Measurements from ENCODE around the gene TRAF5.
"Not testable (repeated sequence)": the region's sequence is repeated elsewhere in the genome, so short reads cannot be mapped to it uniquely, and the experiment has no call there.

The TRAF5 gene

DNA sequence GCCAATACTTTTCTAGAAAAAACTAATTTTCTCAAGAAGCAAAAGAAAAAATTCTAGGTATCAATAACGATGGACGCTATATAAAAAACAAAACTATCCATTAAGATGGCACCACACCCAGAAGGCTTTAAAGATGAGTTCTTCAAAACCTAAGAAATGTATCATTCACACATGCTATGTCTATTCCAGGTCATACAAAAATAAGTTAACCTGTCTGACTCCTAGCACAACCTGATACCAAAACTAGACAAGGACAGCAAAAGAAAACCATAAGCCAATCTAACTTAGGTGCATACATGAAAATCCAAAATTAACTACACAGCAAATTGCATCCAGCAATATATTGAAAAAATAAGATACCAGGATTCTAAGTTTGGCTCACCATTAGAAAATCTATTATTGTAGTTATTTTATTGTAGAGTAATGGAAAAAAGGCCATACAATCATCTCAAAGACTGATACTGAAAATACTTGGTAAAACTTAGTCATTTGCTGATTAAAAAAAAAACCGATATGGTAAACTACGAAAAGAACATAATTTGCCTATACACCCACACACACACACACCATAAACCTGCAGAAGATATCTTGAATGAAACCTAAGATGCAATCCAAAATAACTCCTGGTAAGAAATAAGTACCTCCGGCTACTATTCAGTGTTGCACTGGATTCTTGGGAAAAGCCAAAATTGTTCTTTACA lies 55.0 kb downstream of the TRAF5 start:
- no peak for FAIRE-seq

- no peak for FAIRE-seq
These were observed 55.6 kb downstream of the TRAF5 start for GRCh38 chr1:211382182-211382713.

- no peak for FAIRE-seq
These were observed 56.3 kb downstream of the TRAF5 start for GRCh38 chr1:211382714-211383480.

- FAIRE-seq = no peak
These were observed 57.9 kb downstream of the TRAF5 start for GRCh38 chr1:211384524-211384923.

- no peak for FAIRE-seq
These were observed 60.3 kb downstream of the TRAF5 start for GRCh38 chr1:211386921-211387320.

DNA sequence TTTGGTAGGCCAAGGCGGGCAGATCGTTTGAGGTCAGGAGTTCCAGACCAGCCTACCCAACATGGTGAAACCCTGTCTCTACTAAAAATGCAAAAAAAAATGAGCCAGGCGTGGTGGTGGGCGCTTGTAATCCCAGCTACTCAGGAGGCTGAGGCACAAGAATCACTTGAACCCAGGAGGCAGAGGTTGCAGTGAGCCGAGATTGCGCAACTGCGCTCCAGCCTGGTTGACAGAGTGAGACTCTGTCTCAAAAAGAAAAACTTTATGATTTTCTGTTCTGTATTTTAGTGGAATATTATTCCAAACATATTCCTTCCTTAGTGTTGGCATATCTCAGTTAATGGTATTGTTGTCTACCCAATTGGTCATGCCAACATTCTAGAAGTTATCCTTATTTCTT lies 64.2 kb downstream of the TRAF5 start:
- FAIRE-seq = not testable (repeated sequence)

GRCh38 chr1:211393203-211393602 lies 66.6 kb downstream of the TRAF5 start:
- no peak for FAIRE-seq

DNA sequence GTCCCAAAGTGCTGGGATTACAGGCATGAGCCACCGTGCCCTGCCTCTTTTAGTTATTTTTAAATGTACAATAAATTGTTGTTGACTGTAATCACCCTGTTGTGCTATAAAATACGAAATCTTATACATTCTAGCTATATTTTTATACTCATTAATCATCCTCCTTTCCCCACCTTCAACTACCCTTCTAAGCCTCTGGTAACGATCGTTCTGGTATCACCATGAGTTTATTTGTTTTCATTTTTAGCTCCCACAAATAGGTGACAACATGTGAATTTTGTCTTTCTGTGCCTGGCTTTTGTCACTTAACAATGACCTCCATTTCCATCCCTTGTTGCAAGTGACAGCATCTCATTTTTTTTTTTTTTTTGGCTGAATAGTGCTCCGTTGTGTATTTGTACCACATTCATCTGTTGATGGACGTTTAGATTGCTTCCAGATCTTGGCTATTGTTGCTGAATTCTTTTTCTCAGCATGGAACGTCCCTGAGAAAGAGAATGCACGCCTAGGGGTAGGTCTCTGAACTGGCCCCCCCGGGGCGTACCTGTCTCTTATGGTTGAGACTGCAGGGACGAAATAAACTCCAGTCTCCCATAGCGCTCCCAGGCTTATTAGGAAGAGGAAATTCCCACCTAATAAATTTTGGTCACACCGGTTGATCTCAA lies 71.8 kb downstream of the TRAF5 start:
- FAIRE-seq = not testable (repeated sequence)

DNA sequence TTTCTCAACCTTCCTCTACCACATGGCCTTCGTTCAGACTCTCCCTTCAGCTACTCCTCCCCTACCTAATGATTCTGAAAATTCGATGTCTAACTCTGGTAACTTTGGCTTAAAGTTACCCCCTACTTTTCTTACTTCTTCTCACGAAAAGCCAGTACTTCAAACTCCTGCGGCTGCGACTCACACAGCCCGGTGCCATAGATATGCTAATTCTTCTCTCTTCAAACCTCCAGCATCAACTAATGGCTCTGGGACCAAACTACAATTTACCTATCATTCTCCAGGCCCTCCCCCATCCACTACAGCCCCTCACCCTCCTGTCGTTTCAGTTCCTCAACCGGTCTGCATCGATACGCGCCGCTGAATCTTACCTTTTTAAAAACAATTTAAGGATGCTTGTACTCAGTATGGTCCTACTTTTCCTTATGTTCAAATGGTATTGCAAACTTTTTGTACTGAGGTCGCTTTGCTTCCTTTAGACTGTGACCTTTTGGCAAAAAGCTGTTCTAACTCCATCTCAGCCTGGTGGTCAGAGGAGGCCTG lies 73.3 kb downstream of the TRAF5 start:
- FAIRE-seq = not testable (repeated sequence)

DNA sequence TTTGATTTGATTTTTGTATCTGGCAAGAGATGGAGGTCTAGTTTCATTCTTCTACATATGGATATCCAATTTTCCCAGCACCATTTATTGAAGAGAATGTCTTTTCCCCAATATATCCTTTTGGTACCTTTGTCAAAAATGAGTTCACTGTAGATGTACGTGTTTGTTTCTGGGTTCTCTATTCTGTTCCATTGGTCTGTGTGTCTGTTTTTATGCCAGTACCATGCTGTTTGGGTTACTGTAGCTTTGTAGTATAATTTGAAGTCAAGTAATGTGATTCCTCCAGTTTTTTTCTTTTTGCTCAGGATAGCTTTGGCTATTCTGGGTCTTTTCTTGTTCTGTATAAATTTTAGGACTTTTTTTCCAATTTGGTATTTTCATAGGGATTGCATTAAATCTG lies 75.1 kb downstream of the TRAF5 start:
- not testable (repeated sequence) for FAIRE-seq

DNA sequence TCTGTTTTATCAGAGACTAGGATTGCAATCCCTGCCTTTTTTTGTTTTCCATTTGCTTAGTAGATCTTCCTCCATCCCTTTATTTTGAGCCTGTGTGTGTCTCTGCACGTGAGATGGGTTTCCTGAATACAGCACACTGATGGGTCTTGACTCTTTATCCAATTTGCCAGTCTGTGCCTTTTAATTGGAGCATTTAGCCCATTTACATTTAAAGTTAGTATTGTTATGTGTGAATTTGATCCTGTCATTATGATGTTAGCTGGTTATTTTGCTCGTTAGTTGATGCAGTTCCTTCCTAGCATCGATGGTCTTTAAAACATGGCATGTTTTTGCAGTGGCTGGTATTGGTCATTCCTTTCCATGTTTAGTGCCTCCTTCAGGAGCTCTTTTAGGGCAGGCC lies 79.5 kb downstream of the TRAF5 start:
- FAIRE-seq = not testable (repeated sequence)

DNA sequence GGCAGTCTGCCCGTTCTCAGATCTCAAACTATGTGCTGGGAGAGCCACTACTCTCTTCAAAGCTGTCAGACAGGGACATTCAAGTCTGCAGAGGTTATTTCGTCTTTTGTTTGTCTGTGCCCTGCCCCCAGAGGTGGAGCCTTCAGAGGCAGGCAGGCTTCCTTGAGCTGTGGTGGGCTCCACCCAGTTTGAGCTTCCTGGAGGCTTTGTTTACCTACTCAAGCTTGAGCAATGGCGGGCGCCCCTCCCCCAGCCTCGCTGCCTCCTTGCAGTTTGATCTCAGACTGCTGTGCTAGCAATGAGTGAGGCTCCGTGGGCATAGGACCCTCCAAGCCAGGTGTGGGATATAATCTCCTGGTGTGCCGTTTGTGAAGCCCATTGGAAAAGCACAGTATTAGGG lies 81.1 kb downstream of the TRAF5 start:
- not testable (repeated sequence) for FAIRE-seq

DNA sequence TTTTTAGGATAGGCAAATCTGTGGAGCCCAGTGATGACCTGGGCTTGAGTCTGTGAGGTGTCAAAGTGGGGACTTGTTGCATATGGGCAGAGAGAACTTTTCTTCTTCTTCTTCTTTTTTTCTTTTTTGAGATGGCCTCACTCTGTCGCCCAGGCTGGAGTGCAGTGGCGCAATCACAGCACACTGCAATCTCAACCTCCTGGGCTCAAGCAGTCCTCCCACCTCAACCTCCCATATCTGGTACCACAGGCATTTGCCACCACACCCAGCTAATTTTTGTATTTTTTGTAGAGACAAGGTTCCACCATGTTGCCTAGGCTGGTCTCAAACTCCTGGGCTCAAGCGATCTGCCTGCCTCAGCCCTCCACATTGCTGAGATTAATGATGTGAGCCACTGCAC lies 85.0 kb downstream of the TRAF5 start:
- FAIRE-seq = no peak

DNA sequence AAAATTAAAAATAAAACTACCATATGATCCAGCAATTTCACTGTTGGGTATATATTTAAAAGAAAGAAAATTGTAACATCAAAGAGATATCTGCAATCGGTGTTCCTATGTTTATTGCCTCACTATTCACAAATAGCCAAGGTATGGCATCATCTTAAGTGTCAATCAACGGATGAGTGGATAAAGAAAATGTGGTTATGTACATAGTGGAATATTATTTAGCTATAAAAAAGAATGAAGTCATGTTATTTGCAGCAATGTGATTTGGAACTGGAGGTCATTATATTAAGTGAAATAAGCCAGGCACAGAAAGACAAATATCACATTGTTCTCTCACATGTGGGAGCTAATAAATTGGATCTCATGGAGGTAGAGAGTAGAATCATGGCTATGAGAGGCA lies 89.1 kb downstream of the TRAF5 start:
- FAIRE-seq = no peak

- not testable (repeated sequence) for FAIRE-seq
These were observed 89.6 kb downstream of the TRAF5 start for GRCh38 chr1:211416246-211416627.

DNA sequence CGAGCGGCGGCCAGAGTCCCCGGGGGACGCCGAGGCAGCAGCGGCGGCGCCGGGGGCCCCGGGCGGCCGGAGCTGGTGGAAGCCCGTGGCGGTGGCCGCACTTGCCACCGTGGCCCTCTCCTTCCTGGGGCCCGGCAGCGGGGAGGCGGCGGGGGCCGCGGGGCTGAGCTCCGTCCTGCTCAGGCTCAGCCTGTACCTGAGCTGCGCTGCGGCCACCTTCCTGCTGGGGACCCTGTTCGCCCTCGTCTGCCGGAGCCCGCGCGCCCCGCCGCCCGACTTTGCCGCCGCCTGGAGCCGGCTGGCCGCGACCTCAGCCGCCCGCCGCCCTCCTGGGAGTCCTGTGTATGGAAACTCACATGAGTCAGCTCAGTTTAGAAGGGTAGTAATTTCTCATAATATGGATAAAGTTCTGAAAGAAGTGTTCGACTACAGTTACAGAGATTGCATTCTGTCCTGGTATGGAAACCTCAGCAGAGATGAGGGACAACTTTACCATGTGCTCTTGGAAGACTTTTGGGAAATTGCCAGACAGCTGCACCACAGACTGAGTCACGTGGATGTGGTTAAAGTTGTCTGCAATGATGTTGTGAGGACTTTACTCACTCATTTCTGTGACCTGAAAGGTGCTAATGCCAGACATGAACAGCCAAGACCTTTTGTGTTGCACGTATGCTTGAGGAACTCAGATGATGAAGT lies 90.1 kb downstream of the TRAF5 start:
- FAIRE-seq = not testable (repeated sequence)

GRCh38 chr1:211420389-211420788 lies 93.8 kb downstream of the TRAF5 start:
- no peak for FAIRE-seq

DNA sequence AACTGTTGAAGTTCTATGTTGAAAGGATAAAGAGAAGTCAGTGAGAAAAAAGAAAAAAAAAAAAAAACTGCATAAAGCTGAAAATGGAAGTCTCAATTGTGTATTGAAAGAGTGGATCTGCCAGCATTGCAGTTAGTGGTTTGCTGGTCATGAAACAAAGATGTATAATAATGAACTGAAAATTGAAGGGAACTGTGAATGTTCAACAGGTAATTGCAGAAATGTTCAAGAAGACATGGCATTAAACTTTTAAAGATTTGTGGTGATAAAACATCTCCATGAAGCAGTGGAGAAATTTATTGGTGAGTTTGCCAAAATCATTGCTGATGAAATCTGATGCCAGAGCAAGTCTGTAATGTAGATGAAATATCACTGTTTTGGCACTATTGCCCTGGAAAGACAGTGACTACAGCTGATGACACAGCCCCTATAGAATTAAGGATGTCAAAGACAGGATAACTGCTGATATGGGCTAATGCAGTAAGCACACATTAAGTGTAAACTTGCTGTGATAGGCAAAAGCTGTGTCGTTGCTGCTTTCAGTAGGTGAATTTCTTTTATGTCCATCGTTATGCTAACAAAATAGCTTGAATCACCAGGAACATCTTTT lies 94.3 kb downstream of the TRAF5 start:
- no peak for FAIRE-seq

GRCh38 chr1:211424018-211424417 lies 97.4 kb downstream of the TRAF5 start:
- no peak for FAIRE-seq

Measured in A204.1 (cell line).